K562 (cell line): Measurements from ENCODE around the gene EIF2AK2.

Source experiments
- CTCF ChIP-seq, 3 experiments: IDR thresholded peaks in 2 of 3; conservative IDR thresholded peaks in 1 of 3; 2 replicates each; pipeline ENCODE4 v1.5.1; 2011 to 2012; ENCODE audit warnings: low read length in 3 of 3, mild to moderate bottlenecking in 3 of 3, control low read depth in 2 of 3, improper control_type of control experiment in 1 of 3, inconsistent platforms in 1 of 3, low read depth in 1 of 3, mixed read lengths in 1 of 3, moderate library complexity in 1 of 3; ENCODE audit not compliant: insufficient read depth in 2 of 3
- E2F1 ChIP-seq: sonication (generic); formaldehyde crosslinking; IDR thresholded peaks from 2 replicates; pipeline ENCODE4 v1.8.1; 2023; ENCODE audit warnings: mild to moderate bottlenecking, missing genetic modification reagents, moderate library complexity
- ETV6 ChIP-seq, 3 experiments: fragments of 150-350 bp in 1 of 3; sonication (generic) in 1 of 3; formaldehyde crosslinking in 1 of 3; IDR thresholded peaks; 2 replicates each; pipeline versions ENCODE4 v1.6.1 to v1.8.0; 2014 to 2022; ENCODE audit warnings: borderline replicate concordance in 2 of 3, low read depth in 2 of 3, antibody characterized with exemption in 1 of 3, low read length in 1 of 3, mild to moderate bottlenecking in 1 of 3, missing genetic modification reagents in 1 of 3
- JUND ChIP-seq, 2 experiments: IDR thresholded peaks; 2 replicates in 1 of 2; 3 replicates in 1 of 2; pipeline ENCODE4 v1.6.1; 2011; ENCODE audit warnings: borderline replicate concordance in 2 of 2, low read depth in 2 of 2, low read length in 2 of 2, improper control_type of control experiment in 1 of 2, missing biosample characterization in 1 of 2, missing genetic modification characterization in 1 of 2, missing genetic modification reagents in 1 of 2
- NR2C2 ChIP-seq, 2 experiments: fragments of 200-800 bp in 1 of 2; sonication (Bioruptor generic) in 1 of 2; sonication (generic) in 1 of 2; formaldehyde crosslinking in 1 of 2; IDR thresholded peaks; 2 replicates each; pipeline versions ENCODE4 v1.6.1 to v1.8.0; 2016 to 2022; ENCODE audit warnings: mild to moderate bottlenecking in 1 of 2, missing compliant biosample characterization in 1 of 2, missing genetic modification characterization in 1 of 2, missing genetic modification reagents in 1 of 2
- SMAD1 ChIP-seq: fragments of 150-350 bp; IDR thresholded peaks from 2 replicates; pipeline ENCODE4 v1.6.1; 2014; ENCODE audit warnings: low read length, low read depth; ENCODE audit not compliant: partially characterized antibody
- TF ChIP-seq, protein P1 (sequence below): sonication (generic); formaldehyde crosslinking; IDR thresholded peaks from 2 replicates; pipeline ENCODE4 v1.9.0; 2022; ENCODE audit warnings: mild to moderate bottlenecking, missing genetic modification reagents
- TF ChIP-seq, protein P2 (sequence below): sonication (generic); formaldehyde crosslinking; IDR thresholded peaks from 2 replicates; pipeline ENCODE4 v1.9.0; 2022; ENCODE audit warnings: mild to moderate bottlenecking, missing genetic modification reagents

- TF ChIP-seq JUND (IDR thresholded peaks at IDR 0.05; ENCODE audit: borderline replicate concordance, low read depth, low read length) (no peak), JUND (tag; IDR thresholded peaks at IDR 0.05; ENCODE audit: borderline replicate concordance, low read depth, low read length) (no peak), NR2C2 (CRISPR knock-in tag; IDR thresholded peaks at IDR 0.05) (no peak), NR2C2 (tag; IDR thresholded peaks at IDR 0.05) (no peak), ETV6 (IDR thresholded peaks at IDR 0.05; ENCODE audit: borderline replicate concordance in 1 of 2, low read depth in 2 of 2, low read length in 1 of 2) (no peak), ETV6 (CRISPR knock-in tag; IDR thresholded peaks at IDR 0.05; ENCODE audit: borderline replicate concordance) (no peak), SMAD1 (no peak), CTCF (IDR thresholded peaks at IDR 0.05 in 2 of 3, conservative IDR thresholded peaks at IDR 0.05 in 1 of 3; ENCODE audit: insufficient read depth in 2 of 3, low read depth in 1 of 3, low read length in 3 of 3) (no peak), E2F1 (CRISPR knock-in tag) (no peak)
- TF ChIP-seq, protein P1, sequence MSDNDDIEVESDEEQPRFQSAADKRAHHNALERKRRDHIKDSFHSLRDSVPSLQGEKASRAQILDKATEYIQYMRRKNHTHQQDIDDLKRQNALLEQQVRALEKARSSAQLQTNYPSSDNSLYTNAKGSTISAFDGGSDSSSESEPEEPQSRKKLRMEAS (CRISPR knock-in tag) = no peak
- TF ChIP-seq, protein P2, sequence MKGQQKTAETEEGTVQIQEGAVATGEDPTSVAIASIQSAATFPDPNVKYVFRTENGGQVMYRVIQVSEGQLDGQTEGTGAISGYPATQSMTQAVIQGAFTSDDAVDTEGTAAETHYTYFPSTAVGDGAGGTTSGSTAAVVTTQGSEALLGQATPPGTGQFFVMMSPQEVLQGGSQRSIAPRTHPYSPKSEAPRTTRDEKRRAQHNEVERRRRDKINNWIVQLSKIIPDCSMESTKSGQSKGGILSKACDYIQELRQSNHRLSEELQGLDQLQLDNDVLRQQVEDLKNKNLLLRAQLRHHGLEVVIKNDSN = no peak
Measured at GRCh38 chr2:37205689-37206341, 49.0 kb upstream of the EIF2AK2 start.
